ENCODE results near the gene COBL.

Gene COBL

DNA sequence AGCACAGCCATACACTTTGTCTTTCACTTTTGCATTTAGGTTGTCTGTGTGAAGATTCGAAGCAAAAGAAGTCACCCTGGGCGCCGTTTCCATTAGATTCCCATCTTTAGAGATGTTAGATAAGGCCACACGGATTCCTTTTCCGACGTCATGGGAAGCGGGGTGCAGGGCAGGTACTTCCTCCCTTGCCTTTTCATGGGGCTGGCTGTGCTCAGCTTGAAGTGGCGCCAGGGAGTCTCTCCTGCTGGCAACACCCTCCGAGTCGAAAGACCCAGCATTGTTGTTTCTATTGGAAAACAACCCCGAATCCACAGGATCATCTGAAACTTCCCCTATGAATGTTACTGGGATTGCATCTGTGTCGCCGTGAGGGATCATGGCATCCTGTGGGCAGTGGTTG lies 287.5 kb downstream of the COBL start:
- no peak for DNase-seq
- CTCF ChIA-PET: interaction anchor here (0.8 to 1.2 kb wide), 3 partner anchors 27 to 278 kb away, joined by 3 to 5 read pairs (median 3); no protein-coding TSS in a partner anchor
- H3K4me3 Mint-ChIP-seq: no peak overlapping the region
- peaks cover 5% of the 10 kb centered on the region for H3K27me3 Mint-ChIP-seq
- H3K36me3 Mint-ChIP-seq: no peaks in the 10 kb centered on the region
- H3K9me3 Mint-ChIP-seq: no peaks in the 10 kb centered on the region
- H3K27ac Mint-ChIP-seq: no peak overlapping the region
- H3K4me1 Mint-ChIP-seq: no peaks in the 10 kb centered on the region

DNA sequence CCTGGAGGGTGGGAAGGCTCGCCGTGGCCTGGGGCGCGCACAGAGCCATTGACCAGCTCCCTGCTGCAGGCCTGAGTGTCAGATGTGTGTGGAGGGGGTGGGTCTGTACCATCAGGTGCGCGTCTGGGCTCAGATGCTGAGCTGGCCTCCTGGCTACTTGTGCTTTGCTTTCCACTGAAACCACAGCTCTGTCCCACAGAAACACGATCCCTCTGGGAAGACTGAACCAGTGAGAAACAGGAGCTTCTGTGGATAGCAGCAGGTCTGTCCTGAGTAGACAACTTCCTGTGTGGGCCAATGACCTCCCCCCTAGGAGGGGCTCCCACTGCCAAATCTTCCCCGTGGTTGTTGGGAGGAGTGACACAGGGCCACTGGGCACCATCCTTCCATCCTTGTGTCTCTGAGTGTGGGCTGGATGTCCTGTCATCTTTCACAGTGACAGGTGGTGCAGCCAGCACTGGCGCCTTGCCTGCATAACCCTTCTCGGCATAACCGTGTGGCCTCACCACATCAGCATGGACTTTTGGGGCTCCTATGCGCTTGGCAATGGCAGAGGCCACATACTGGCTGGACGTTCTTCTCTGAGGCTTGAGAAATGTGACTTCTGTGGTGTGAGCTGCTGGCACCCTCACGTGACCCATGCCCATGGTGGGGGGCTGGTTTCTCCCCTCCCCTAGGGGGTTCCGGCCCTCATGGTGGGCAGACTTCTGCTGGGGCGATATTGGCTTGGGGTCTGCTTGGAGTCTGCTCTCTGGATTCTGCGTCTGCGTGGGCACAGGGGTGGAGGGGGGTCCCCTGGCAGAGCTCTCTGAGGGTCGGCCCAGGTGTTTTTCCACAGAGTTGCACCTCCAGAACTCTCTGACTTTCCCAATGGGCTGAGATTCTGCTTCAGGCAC lies 288.4 kb downstream of the COBL start:
- Mint-ChIP-seq H3K4me1 (no peaks in the 10 kb centered on the region), H3K36me3 (no peaks in the 10 kb centered on the region), H3K27me3 (no peaks in the 10 kb centered on the region), H3K9me3 (no peaks in the 10 kb centered on the region), H3K4me3 (no peak overlapping the region), H3K27ac (no peak overlapping the region)
- CTCF ChIA-PET: no interaction called here
- no peak for DNase-seq

- no peaks in the 10 kb centered on the region for H3K4me1 Mint-ChIP-seq
- H3K36me3 Mint-ChIP-seq: no peaks in the 10 kb centered on the region
Measured at GRCh38 chr7:51027106-51027934, 289.3 kb downstream of the COBL start.

DNA sequence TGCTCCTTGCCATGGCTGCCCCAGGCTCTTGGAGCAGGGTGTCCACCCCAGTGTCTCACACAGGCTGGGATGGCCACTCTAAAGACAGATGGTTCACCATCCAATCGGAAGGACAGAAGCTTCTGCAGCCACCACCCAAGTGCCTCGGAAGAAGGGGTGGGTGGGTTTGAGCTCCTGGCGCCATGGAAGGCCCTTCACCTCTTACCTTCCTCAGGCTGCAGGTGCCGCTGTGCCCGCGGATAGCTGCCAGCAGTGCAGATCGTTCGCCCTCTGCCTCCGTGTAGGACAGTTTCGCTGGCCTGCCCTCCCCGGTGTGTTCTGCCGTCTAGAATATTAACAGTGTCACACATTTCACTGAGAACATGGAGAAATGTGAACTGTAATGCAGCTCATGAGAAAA lies 290.3 kb downstream of the COBL start:
- H3K27me3 Mint-ChIP-seq: no peaks in the 10 kb centered on the region
- no peaks in the 10 kb centered on the region for H3K9me3 Mint-ChIP-seq
- H3K4me1 Mint-ChIP-seq: no peaks in the 10 kb centered on the region
- no peak overlapping the region for H3K4me3 Mint-ChIP-seq
- H3K27ac Mint-ChIP-seq: no peak overlapping the region
- H3K36me3 Mint-ChIP-seq: no peaks in the 10 kb centered on the region
- no peak for DNase-seq
- CTCF ChIA-PET: no interaction called here

More at GRCh38 chr7:51027106-51027934, 289.3 kb downstream of the COBL start:
- CTCF ChIA-PET: no interaction called here
- DNase-seq: no peak
- H3K9me3 Mint-ChIP-seq: no peaks in the 10 kb centered on the region
- H3K4me3 Mint-ChIP-seq: no peak overlapping the region
- H3K27ac Mint-ChIP-seq: no peak overlapping the region
- no peaks in the 10 kb centered on the region for H3K27me3 Mint-ChIP-seq

GRCh38 chr7:51025668-51026067 lies 290.9 kb downstream of the COBL start:
- H3K4me3 Mint-ChIP-seq: no peak overlapping the region
- H3K27me3 Mint-ChIP-seq: no peaks in the 10 kb centered on the region
- no peak for DNase-seq

DNA sequence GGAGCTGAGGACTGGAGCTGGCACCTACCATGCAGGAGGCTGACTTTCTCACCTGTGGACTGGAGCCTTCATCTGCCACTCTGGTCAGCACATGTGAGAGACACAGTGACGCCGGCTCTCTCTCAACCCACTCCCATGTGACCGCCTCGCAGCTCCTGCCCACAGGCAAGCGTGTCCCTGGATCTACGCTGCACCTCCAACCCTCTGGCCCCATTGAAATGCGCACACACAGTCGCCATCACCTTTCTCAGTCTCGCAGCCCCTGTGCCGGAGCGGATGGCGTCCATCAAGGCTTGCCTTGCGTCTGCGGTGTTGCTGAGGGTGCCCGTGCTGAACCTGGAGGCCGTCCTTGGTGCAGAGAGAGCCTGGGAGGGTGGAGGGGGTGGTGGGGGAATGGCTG lies 291.7 kb downstream of the COBL start:
- H3K27me3 Mint-ChIP-seq: no peaks in the 10 kb centered on the region
- CTCF ChIA-PET: no interaction called here
- no peak overlapping the region for H3K27ac Mint-ChIP-seq
- no peak for DNase-seq
- H3K36me3 Mint-ChIP-seq: no peaks in the 10 kb centered on the region
- H3K9me3 Mint-ChIP-seq: no peaks in the 10 kb centered on the region
- no peak overlapping the region for H3K4me3 Mint-ChIP-seq
- no peaks in the 10 kb centered on the region for H3K4me1 Mint-ChIP-seq

More at GRCh38 chr7:51025668-51026067, 290.9 kb downstream of the COBL start:
- Mint-ChIP-seq H3K4me1 (no peaks in the 10 kb centered on the region), H3K36me3 (no peaks in the 10 kb centered on the region), H3K27ac (no peak overlapping the region), H3K9me3 (no peaks in the 10 kb centered on the region)
- CTCF ChIA-PET: no interaction called here

DNA sequence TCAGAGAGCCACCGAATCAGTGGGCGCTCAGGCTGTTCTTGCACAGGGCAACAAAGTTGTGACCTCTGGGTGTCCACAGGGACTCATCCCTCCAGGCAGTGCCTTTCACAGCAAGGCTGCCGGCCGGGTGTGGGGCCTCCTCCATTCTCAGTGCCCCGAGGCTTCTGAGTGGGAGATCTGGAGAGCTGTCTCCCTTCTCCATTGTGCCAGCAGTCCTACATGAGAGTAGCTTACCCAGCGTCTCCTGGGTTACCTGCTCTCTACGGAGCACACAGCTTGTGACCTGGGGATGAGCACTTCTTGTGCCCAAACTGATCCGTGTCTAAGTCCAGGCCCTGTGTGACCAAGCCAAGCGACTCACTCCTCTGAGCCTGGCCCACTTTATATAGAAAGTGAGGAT lies 293.1 kb downstream of the COBL start:
- Mint-ChIP-seq H3K27ac (no peak overlapping the region), H3K4me3 (no peak overlapping the region), H3K36me3 (no peaks in the 10 kb centered on the region), H3K27me3 (no peaks in the 10 kb centered on the region), H3K9me3 (no peaks in the 10 kb centered on the region), H3K4me1 (no peaks in the 10 kb centered on the region)
- CTCF ChIA-PET: no interaction called here
- no peak for DNase-seq

- Mint-ChIP-seq H3K27me3 (no peaks in the 10 kb centered on the region), H3K4me3 (no peak overlapping the region), H3K36me3 (no peaks in the 10 kb centered on the region), H3K9me3 (no peaks in the 10 kb centered on the region), H3K27ac (no peak overlapping the region), H3K4me1 (no peaks in the 10 kb centered on the region)
- CTCF ChIA-PET: interaction anchor here (0.6 kb wide), 1 partner anchor 82 kb away, joined by 3 read pairs; no protein-coding TSS in a partner anchor
- no peak for DNase-seq
Measured at GRCh38 chr7:51022821-51023220, 293.8 kb downstream of the COBL start.

- CTCF ChIA-PET: interaction anchor here (0.6 kb wide), 1 partner anchor 81 kb away, joined by 3 read pairs; no protein-coding TSS in a partner anchor
- H3K9me3 Mint-ChIP-seq: no peaks in the 10 kb centered on the region
- no peaks in the 10 kb centered on the region for H3K4me1 Mint-ChIP-seq
- DNase-seq: no peak
- no peaks in the 10 kb centered on the region for H3K27me3 Mint-ChIP-seq
- H3K36me3 Mint-ChIP-seq: no peaks in the 10 kb centered on the region
- H3K4me3 Mint-ChIP-seq: no peak overlapping the region
- H3K27ac Mint-ChIP-seq: no peak overlapping the region
Measured at GRCh38 chr7:51021906-51022570, 294.6 kb downstream of the COBL start.

- Mint-ChIP-seq H3K36me3 (no peaks in the 10 kb centered on the region), H3K4me3 (no peak overlapping the region), H3K9me3 (no peaks in the 10 kb centered on the region), H3K4me1 (no peaks in the 10 kb centered on the region), H3K27me3 (no peaks in the 10 kb centered on the region), H3K27ac (no peak overlapping the region)
- DNase-seq: no peak
- CTCF ChIA-PET: no interaction called here
Measured at GRCh38 chr7:51020944-51021343, 295.7 kb downstream of the COBL start.

GRCh38 chr7:51019891-51020870 lies 296.4 kb downstream of the COBL start:
- H3K27me3 Mint-ChIP-seq: no peaks in the 10 kb centered on the region
- CTCF ChIA-PET: no interaction called here
- DNase-seq: no peak
- no peaks in the 10 kb centered on the region for H3K4me1 Mint-ChIP-seq
- H3K27ac Mint-ChIP-seq: no peak overlapping the region
- H3K9me3 Mint-ChIP-seq: no peaks in the 10 kb centered on the region
- no peak overlapping the region for H3K4me3 Mint-ChIP-seq
- H3K36me3 Mint-ChIP-seq: no peaks in the 10 kb centered on the region

GRCh38 chr7:51019191-51019844 lies 297.3 kb downstream of the COBL start:
- H3K36me3 Mint-ChIP-seq: no peaks in the 10 kb centered on the region
- H3K4me1 Mint-ChIP-seq: no peaks in the 10 kb centered on the region
- no peak overlapping the region for H3K4me3 Mint-ChIP-seq
- no peaks in the 10 kb centered on the region for H3K27me3 Mint-ChIP-seq
- no peak for DNase-seq
- no peaks in the 10 kb centered on the region for H3K9me3 Mint-ChIP-seq
- no peak overlapping the region for H3K27ac Mint-ChIP-seq
- CTCF ChIA-PET: no interaction called here

Measured in activated naive CD4-positive, alpha-beta T cell treated with anti-CD3 and anti-CD28 coated beads, Interleukin-2, amount 10 ng/mL, durations not matched to agents 7 days and 5 days (primary cell).